22Rv1 (cell line): ENCODE measurements around the gene RPL35.
A peak's percentile ranks its signal among the peaks of the same experiment; 100 is the strongest.

Experiments used
- H3K27ac ChIP-seq: fragments of 450-650 bp; 2 replicates; pipeline ENCODE4 v1.5.1; 2017
- CTCF ChIP-seq: fragments of 450-650 bp; IDR thresholded peaks from 2 replicates; pipeline ENCODE4 v1.5.1; 2017; ENCODE audit warnings: mild to moderate bottlenecking
- ZFX ChIP-seq: fragments of 450-650 bp; IDR thresholded peaks from 2 replicates; pipeline ENCODE4 v1.6.1; 2017; ENCODE audit warnings: antibody characterized with exemption, borderline replicate concordance

The RPL35 gene

GRCh38 chr9:124868511-124869465 is 7.0 kb upstream of the RPL35 start:
- H3K27ac ChIP-seq, result peak overlapping the region; percentile 98
- TF ChIP-seq ZFX, result no peak
- peak; percentile 65 for TF ChIP-seq CTCF

GRCh38 chr9:124863371-124863871 is 1.7 kb upstream of the RPL35 start:
- H3K27ac ChIP-seq, result peak overlapping the region; percentile 34; the same call in 1 of the 2 replicates
- TF ChIP-seq CTCF (no peak), ZFX (no peak)

GRCh38 chr9:124860582-124861341 is 995 bp downstream of the RPL35 start:
- H3K27ac ChIP-seq, result peak overlapping the region; percentile 92
- TF ChIP-seq CTCF, result no peak
- TF ChIP-seq ZFX, result no peak

GRCh38 chr9:124859803-124860581 is 1.8 kb downstream of the RPL35 start:
- TF ChIP-seq ZFX, result no peak
- TF ChIP-seq CTCF, result no peak
- peak overlapping the region; percentile 92 for H3K27ac ChIP-seq

- H3K27ac ChIP-seq, result no peak overlapping the region
- TF ChIP-seq ZFX, result no peak
- no peak for TF ChIP-seq CTCF
These were observed 3.3 kb downstream of the RPL35 start for GRCh38 chr9:124858330-124859046.

GRCh38 chr9:124857533-124858162 is 4.1 kb downstream of the RPL35 start:
- TF ChIP-seq ZFX, result no peak
- TF ChIP-seq CTCF, result no peak
- no peak overlapping the region for H3K27ac ChIP-seq
